Activated CD4-positive, alpha-beta T cell treated with anti-CD3 and anti-CD28 coated beads, Interleukin-2, Interleukin-6, amounts not matched to agents 100 ng/mL and 50 ng/mL, durations not matched to agents 16 hours and 8 hours (primary cell): ENCODE measurements around the gene CD163.
"Not testable (repeated sequence)": the region's sequence is repeated elsewhere in the genome, so short reads cannot be mapped to it uniquely, and the experiment has no call there.

ENCODE experiments used
- DNase-seq: peaks from one replicate; pipeline ENCODE4 v3.0.0-alpha.2; 2020

CD163 gene

GRCh38 chr12:7444537-7444936 lies 59.0 kb downstream of the CD163 start:
- no peak for DNase-seq

DNA sequence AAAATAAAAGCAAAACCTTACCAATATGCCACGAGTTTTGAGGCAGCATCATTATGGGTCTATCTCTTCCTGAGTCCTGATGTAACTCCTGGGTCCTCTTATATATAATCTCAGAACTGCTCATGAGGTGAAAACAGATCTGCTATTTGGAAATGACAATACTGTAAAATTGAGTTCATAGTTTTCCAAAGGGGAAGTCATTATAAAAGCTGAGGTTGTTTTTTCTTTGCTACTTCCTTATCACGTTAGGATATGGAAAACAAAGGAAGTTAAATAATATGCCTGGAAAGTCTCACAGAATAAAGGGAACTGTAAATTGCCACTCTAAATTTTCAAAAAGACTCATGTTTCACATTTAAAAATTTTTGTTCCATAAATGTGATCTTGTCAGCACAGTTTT lies 59.5 kb downstream of the CD163 start, which contains the start of gene CD163L1:
CD163L1 (minus strand) TSS at position 78 of the 400 bp plus-strand sequence; CDS start at position 52, 26 bp downstream.
- no peak for DNase-seq

DNA sequence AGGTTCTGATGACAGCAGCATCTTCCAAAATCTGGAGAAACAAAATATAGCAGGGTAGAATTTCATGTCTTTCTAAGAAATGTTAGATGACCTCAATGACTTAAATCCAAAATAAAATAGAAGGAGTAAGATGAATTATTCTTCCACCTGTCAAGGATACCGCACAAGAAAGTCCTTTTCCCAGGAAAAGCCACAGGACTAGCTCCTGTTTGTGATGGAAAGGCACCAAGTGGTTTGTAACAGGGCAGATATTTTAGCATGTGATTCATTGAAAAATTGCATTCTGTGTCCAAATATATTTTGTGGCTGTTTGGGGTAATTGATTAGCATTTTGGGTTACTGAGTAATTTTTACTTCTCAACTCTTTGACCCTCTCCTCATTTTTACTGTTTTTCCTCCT lies 62.4 kb downstream of the CD163 start:
- no peak for DNase-seq

GRCh38 chr12:7439579-7440505 lies 63.7 kb downstream of the CD163 start:
- peak; percentile 50 for DNase-seq

DNA sequence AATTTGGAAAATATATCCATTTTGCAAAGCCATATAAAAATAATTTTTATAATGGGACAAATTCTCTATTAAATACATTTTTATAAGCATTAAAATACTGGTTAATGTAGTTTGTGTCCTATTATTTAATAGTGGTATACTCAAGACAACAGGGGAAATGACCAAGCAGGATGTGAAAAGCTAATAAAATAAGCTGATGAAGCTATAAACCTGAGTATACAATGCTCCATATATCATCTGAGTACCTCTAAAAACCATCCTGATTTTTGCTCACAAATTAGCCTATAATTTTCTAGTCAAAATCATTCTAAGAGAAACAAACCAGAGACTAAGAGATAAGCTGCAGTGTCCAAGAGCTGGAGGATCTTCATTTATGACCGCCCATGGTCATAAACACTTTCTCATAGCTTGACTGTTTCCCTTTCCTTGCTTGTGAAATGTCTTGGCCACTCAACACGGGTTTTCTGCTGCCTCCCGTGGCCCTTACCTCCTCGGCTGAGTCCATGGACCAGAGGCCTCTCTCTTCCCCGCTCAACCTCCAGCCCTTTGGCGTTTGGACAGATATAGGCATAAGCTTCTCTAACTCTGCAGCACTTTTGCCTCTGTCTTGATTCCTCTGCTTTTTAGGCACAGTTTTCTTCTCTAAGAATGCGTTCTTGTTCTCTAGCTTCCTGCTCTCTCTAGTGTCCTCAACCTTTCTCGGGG lies 65.1 kb downstream of the CD163 start:
- not testable (repeated sequence) for DNase-seq

DNA sequence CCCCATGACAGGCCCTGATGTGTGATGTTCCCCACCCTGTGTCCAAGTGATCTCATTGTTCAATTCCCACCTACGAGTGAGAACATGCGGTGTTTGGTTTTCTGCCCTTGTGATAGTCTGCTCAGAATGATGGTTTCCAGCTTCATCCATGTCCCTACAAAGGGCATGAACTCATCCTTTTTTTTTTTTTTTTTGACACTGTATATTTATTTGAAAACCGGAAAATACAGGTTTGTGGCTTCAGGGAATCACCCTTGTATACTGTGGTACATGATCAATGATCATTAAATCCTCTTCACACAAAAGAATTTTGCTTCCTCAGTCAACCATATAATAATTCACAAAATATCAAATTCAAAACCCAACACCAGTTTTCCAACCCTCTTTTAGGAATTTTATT lies 66.1 kb downstream of the CD163 start:
- not testable (repeated sequence) for DNase-seq

DNA sequence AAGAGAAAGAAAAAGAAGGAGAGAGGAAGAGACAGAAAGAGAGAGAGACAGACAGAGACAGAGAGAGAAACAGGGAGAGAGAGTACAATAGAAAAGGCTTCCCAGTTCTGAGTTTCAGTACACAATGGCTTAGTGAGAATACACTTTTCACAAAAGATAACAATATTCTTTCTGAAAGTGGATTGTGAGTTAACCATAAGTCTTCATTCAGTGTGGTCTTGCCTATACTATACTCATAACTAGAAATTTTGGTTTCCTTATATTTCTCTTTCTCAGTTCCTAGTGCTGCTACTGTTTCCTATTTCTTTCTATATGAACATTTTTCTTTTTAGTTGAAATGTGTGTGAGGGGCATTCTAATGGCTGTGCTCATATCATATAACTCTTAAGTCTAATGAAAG lies 68.9 kb downstream of the CD163 start:
- no peak for DNase-seq

- DNase-seq: no peak
Measured at GRCh38 chr12:7433276-7433822, 70.2 kb downstream of the CD163 start.

GRCh38 chr12:7431993-7432685 lies 71.4 kb downstream of the CD163 start:
- no peak for DNase-seq
